ENCODE measurements around the gene LMBR1. TPM values are rescaled to one million over a fixed set of nuclear protein-coding genes. Genes with fewer than 3 reads are reported as not detected.

Gene LMBR1
- polyA plus RNA-seq, 3 donors, result 14.8 to 24.4 (median 21.2) TPM

DNA sequence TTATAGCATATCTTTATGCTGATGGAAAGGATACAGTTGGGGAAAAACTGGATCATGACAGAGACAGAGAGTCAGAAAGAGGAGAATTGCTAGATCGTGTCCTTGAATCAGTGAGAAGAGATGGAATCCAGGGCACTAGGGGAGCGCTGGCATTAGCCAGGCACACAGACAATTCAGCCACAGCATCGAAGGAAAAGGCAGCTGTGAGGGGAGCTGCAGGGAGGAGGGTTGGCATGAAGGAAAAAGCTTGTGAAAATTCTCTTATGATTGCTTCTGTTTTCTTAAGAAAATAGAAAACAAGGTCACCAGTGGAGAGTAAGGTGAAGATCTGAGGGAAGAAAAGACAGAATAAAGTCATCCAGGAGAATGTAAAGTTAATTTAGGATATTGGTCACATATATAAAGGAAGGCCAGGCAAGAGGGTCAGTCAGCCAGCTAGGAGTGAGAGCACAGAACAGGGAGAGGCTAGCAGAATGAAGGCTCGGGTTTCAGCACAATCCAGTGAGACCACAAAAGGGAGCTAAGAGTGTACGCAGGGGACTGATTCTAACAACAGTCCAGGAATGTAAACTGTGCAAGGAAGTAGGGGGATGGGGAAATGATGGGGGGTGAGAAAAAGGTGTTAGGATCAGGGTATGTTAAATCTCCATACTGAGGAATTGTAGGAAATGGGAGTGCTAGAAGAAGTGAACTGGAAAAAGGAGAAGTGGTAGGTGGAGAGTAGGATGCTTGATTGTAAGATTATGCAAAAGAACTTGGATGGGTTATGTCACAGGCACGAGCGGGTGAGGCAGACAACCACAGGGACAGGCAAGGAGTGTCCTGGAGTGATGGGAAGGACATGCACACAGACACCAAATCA is 140.4 kb downstream of the LMBR1 start:
- Histone ChIP-seq H3K27me3 (ENCODE audit: control insufficient read depth in 2 of 2, insufficient read depth in 2 of 2, low read length in 2 of 2) (no peaks in the 10 kb centered on the region), H2AFZ (ENCODE audit: insufficient read depth, low read depth, low read length, poor library complexity, severe bottlenecking) (no peak overlapping the region), H4K20me1 (ENCODE audit: insufficient read depth, low read length) (no peaks in the 10 kb centered on the region), H3K79me2 (ENCODE audit: insufficient read depth, low read length) (no peaks in the 10 kb centered on the region), H3K27ac (ENCODE audit: low read depth in 1 of 2, low read length in 2 of 2) (no peak overlapping the region), H3K4me1 (ENCODE audit: control insufficient read depth in 1 of 2, insufficient read depth in 2 of 2, low read length in 2 of 2) (no peaks in the 10 kb centered on the region), H3K36me3 (replicated peaks in 1 of 2; ENCODE audit: control insufficient read depth in 1 of 2, insufficient read depth in 2 of 2, low read length in 2 of 2) (peaks cover 12 to 44% of the 10 kb centered on the region in 2 donors), H3K4me3 (replicated peaks in 1 of 3; ENCODE audit: low read depth in 2 of 3, low read length in 3 of 3) (no peak overlapping the region), H3K9me3 (replicated peaks in 1 of 2; ENCODE audit: control insufficient read depth in 1 of 2, insufficient read depth in 1 of 2, low read length in 2 of 2) (no peaks in the 10 kb centered on the region), H3K9ac (ENCODE audit: insufficient read depth, low read length, poor library complexity, severe bottlenecking) (no peak overlapping the region), H3K4me2 (replicated peaks; ENCODE audit: extremely low read depth, low read length, poor library complexity, severe bottlenecking) (no peak overlapping the region)
- H3K36me3 Mint-ChIP-seq, result peaks cover 24 to 37% of the 10 kb centered on the region in 2 donors
- no peak overlapping the region for H3K4me3 Mint-ChIP-seq
- intact Hi-C loops (cut with micrococcal nuclease), result no loop called here
- WGBS (ENCODE audit: insufficient coverage), result 83% methylated on average over 7 of the region's 7 CpGs
- H3K27me3 Mint-ChIP-seq (ENCODE audit: low read depth in 3 of 3), result no peaks in the 10 kb centered on the region
- no peaks in the 10 kb centered on the region for H3K9me3 Mint-ChIP-seq
- no peaks in the 10 kb centered on the region for H3K4me1 Mint-ChIP-seq
- H3K27ac Mint-ChIP-seq, result no peak overlapping the region
- TF ChIP-seq CTCF (IDR thresholded peaks at IDR 0.05), result no peak
- no peak for DNase-seq

GRCh38 chr7:156751319-156751718 is 141.7 kb downstream of the LMBR1 start:
- Histone ChIP-seq H3K9me3 (replicated peaks in 1 of 2; ENCODE audit: control insufficient read depth in 1 of 2, insufficient read depth in 1 of 2, low read length in 2 of 2) (no peaks in the 10 kb centered on the region), H3K4me3 (replicated peaks in 1 of 3; ENCODE audit: low read depth in 2 of 3, low read length in 3 of 3) (no peak overlapping the region), H3K36me3 (replicated peaks in 1 of 2; ENCODE audit: control insufficient read depth in 1 of 2, insufficient read depth in 2 of 2, low read length in 2 of 2) (peaks cover 8 to 39% of the 10 kb centered on the region in 2 donors), H2AFZ (ENCODE audit: insufficient read depth, low read depth, low read length, poor library complexity, severe bottlenecking) (no peak overlapping the region), H3K9ac (ENCODE audit: insufficient read depth, low read length, poor library complexity, severe bottlenecking) (no peak overlapping the region), H3K4me2 (replicated peaks; ENCODE audit: extremely low read depth, low read length, poor library complexity, severe bottlenecking) (no peak overlapping the region), H4K20me1 (ENCODE audit: insufficient read depth, low read length) (no peaks in the 10 kb centered on the region), H3K27ac (ENCODE audit: low read depth in 1 of 2, low read length in 2 of 2) (no peak overlapping the region), H3K4me1 (ENCODE audit: control insufficient read depth in 1 of 2, insufficient read depth in 2 of 2, low read length in 2 of 2) (no peaks in the 10 kb centered on the region), H3K27me3 (ENCODE audit: control insufficient read depth in 2 of 2, insufficient read depth in 2 of 2, low read length in 2 of 2) (no peaks in the 10 kb centered on the region), H3K79me2 (ENCODE audit: insufficient read depth, low read length) (no peaks in the 10 kb centered on the region)
- Mint-ChIP-seq H3K36me3 (peaks cover 21 to 30% of the 10 kb centered on the region in 2 donors), H3K4me1 (no peaks in the 10 kb centered on the region), H3K27ac (peak overlapping the region in 4 of 7 donors; percentile 6 to 82 (median 18)), H3K4me3 (no peak overlapping the region), H3K27me3 (ENCODE audit: low read depth in 3 of 3) (no peaks in the 10 kb centered on the region), H3K9me3 (no peaks in the 10 kb centered on the region)
- 95% methylated on average over 3 of the region's 3 CpGs for WGBS (ENCODE audit: insufficient coverage)
- intact Hi-C loops (cut with micrococcal nuclease), result no loop called here
- no peak for DNase-seq
- TF ChIP-seq CTCF (IDR thresholded peaks at IDR 0.05), result no peak

Data from CD14-positive monocyte (primary cell).